ENCODE data around the gene OR52H1.

DNA sequence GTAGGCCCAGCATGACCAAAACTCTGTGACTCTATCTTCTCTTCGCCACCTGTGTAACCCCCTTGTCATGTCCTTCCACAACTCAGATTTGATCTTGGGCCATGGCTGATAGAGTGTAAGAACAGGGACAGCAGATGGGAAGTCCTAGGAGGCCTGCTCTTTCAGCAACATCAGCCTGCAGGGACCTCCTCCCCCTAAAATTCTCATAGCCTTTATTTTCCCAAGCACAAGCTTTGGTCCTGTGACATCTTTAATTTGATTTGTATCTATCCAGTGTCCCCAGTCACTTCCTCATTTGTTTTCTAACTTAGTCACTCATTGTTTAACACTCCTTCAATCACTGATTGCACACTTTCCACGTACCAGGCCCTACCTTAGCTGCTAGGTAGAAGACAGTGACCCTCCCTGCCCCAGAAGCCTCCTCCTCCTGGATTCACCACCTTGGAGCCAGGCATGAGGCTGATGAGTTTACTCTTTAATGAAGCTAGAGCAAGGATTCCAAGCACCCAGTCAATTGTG lies 43.9 kb downstream of the OR52H1 start:
- TF ChIP-seq TAF1 (IDR thresholded peaks at IDR 0.05; ENCODE audit: low read depth, low read length): no peak
- TF ChIP-seq JUN (IDR thresholded peaks at IDR 0.05; ENCODE audit: low read depth, low read length): no peak
- no peak for TF ChIP-seq ZNF274 (IDR thresholded peaks at IDR 0.05; ENCODE audit: borderline replicate concordance, extremely low read depth, low read length)
- TF ChIP-seq, protein P1, sequence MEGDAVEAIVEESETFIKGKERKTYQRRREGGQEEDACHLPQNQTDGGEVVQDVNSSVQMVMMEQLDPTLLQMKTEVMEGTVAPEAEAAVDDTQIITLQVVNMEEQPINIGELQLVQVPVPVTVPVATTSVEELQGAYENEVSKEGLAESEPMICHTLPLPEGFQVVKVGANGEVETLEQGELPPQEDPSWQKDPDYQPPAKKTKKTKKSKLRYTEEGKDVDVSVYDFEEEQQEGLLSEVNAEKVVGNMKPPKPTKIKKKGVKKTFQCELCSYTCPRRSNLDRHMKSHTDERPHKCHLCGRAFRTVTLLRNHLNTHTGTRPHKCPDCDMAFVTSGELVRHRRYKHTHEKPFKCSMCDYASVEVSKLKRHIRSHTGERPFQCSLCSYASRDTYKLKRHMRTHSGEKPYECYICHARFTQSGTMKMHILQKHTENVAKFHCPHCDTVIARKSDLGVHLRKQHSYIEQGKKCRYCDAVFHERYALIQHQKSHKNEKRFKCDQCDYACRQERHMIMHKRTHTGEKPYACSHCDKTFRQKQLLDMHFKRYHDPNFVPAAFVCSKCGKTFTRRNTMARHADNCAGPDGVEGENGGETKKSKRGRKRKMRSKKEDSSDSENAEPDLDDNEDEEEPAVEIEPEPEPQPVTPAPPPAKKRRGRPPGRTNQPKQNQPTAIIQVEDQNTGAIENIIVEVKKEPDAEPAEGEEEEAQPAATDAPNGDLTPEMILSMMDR (IDR thresholded peaks at IDR 0.05; ENCODE audit: control extremely low read depth in 1 of 3, insufficient read depth in 1 of 3, low read depth in 1 of 3, low read length in 3 of 3): no peak
- TF ChIP-seq HDAC6 (IDR thresholded peaks at IDR 0.05; ENCODE audit: low read depth, low read length): no peak
- no peak for TF ChIP-seq TEAD4 (IDR thresholded peaks at IDR 0.05; ENCODE audit: low read depth, low read length)
- TF ChIP-seq BCL11A (IDR thresholded peaks at IDR 0.05; ENCODE audit: low read depth in 2 of 2, low read length in 2 of 2): no peak
- TF ChIP-seq YY1 (IDR thresholded peaks at IDR 0.05; ENCODE audit: low read depth, low read length): no peak

All from H1 (cell line).